ENCODE measurements around the gene ECT2L.
A peak's percentile ranks its signal among the peaks of the same experiment; 100 is the strongest.

ECT2L gene

GRCh38 chr6:138795809-138796603 lies at the start of gene ECT2L:
ECT2L (plus strand) TSS chr6:138796087; CDS start chr6:138813275, 17,188 bp downstream.
- DNase-seq = no peak

GRCh38 chr6:138752017-138752416 lies 43.9 kb upstream of the ECT2L start:
- DNase-seq = no peak

DNA sequence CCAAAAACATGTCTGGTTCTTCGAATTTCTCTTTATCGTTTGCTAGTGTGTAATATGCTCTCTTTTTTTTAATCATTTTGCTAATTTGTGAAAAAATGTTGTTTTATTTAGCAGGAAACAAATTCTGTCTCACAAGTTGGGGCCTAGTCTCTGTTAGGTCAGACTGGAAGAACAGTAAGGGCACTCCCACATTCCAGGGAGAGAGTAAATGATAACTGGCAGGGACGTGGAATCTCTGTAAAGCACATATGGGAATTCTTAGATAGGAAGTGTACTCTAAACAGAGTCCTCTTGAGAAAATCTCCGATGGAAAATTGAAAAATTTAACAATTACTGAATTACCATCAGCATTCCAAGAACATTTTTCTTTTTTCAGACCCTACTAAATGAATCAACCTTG lies 38.8 kb upstream of the ECT2L start:
- no peak for DNase-seq

GRCh38 chr6:138765896-138766655 lies 29.8 kb upstream of the ECT2L start:
- DNase-seq = no peak

DNA sequence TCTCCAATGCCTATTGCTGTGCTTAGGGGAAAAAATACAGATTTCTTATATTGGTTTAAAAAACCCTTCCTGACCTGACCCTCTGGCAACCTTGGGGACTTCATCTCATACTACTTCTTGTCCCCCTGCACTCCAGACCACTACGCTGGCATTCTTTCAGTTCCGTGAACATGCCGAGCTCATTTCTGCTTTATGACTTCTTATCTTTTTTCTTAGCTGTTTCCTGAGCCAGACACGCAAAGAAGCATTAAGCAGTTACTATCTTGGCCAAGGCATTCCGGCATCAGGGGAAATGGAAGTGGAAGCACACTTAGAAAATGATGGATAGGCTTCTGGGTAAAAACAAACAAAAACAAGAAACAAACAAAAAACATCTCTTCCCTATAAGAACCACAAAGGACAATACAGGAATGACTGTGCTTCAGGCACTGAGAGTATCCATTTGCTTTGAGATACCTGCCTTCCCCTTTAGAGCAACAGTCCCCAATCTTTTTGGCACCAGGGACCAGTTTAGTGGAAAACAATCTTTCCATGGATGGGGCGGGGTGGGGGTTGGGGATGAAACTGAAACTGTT lies 26.7 kb upstream of the ECT2L start:
- DNase-seq = no peak

DNA sequence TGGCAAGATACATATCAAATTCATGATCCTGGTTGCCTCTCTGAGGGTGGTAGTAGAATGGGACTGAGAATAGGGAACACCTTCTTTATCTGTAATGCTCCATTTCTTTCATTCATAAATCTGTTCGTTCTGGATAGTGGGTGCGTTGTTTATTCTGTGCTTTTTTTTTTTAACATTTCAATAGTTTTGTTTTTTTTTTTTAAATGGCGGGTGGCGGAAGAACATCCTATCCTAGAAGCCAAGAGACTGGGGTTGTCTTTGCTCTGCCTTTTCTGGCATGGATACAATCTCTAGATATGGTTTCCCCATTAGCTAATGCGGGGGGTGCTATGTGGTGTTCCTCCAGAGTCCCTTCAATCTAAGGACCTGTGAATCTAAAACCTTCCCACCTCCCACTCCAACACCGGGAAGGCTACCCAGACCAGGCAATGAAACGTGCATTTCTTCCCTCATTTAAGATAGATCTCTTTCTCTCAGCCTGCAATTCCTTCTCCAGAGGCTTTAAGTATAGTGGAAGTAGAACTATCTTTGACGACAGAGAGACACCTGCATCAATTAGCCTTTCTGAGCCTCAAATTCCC lies 23.2 kb upstream of the ECT2L start:
- no peak for DNase-seq

DNA sequence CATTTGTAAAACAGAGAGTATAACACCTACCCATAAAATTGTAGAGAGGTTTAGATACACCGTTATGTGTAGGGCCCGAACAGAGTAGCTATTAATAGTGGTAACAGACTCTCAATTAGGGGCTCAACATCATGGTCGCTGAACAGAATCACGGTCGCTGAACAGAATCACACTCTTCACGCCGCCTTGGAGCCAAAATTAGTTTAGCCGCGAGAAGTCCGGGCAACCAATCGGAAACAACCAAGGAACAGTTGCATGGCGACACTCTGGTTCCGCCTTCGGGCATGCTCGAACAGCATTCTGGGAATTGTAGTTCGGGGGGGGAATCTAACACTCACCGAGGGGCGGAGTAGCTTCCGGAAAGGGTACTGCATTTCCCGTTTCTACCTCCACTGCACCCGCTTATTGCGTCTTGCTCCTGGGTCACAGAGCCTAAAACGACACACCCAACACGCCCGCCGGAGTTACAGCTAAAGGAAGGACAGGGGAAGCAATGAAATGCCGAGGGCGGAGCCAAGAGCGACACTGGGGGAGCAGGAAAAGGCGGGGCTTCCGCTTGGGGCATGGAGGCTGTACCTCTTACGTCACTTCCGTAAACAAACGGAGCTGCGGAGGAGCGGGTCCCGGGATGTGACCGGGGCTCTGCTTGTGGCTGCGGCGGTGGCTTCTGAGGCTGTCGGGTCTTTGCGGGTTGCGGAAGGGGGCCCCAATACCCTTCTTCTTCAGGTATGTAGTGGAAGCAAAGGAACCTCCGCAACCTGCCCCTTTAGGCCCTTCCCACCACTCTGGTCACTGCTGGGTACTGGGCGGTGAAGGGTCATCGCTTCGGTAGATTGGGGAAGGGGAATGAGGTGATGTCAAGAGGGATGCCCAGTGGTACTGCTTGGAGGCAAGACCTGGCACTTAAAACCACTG lies 22.5 kb upstream of the ECT2L start, which contains the start of gene CCDC28A:
TSS of gene CCDC28A (plus strand) at position 593 of the 915 bp plus-strand sequence. CDS start 2,352 bp downstream, outside the sequence.
- DNase-seq = peak; percentile 90

DNA sequence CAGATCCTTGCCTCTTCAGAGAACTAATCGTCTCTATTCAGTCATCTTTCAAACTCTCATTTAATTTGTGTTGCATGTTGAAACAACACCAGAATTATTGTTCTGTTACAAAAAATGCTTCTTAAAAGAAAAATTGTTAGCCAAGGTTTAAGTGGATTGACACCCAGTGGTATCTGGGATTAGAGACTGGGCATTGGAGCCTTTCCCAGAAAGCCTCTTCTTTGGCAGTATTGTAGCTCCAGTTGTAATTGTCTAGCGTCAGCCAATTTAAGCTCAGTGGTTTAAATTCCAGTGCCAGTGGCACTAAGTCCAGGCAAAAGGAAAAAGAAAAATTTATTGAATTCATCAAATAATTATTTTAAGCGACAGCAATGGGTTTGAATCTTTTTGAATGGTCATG lies 21.5 kb upstream of the ECT2L start:
- no peak for DNase-seq

DNA sequence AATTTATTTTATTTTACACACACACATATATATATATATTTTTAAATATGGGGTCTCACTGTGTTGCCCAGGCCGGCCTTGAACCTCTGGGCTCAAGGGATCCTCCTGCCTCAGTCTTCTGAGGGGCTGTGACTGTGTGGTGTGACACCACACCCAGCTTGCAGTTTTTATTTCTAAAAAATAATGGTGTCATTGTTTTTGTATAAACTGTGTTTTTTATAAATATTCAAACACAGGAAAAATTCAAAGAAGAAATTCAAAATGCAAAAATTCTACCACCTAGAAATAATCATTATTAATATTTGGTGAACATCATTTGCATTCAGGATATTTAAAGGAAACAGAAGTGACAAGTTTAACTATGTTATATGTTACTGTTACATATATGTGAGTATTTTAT lies 19.2 kb upstream of the ECT2L start:
- no peak for DNase-seq

DNA sequence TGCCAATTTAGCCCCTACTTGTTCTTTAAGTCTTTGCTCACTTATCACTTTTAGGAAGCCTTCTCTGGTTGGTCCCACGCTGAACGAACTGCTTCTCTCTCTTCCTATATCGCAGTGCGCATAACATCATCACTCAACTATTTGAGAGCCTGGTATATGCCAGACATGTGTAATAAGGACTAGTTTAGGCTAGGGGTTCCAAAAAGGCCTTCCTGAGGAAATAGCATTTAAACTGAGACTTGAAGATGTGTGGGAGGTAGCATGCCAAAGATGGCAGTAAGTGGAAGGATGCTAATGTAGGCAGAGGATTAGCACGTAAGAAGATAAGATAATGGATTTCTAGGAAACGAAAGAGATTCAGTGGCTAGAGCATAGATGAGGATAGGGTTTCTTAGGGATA lies 17.6 kb upstream of the ECT2L start:
- no peak for DNase-seq

GRCh38 chr6:138782243-138782642 lies 13.6 kb upstream of the ECT2L start:
- DNase-seq = no peak

DNA sequence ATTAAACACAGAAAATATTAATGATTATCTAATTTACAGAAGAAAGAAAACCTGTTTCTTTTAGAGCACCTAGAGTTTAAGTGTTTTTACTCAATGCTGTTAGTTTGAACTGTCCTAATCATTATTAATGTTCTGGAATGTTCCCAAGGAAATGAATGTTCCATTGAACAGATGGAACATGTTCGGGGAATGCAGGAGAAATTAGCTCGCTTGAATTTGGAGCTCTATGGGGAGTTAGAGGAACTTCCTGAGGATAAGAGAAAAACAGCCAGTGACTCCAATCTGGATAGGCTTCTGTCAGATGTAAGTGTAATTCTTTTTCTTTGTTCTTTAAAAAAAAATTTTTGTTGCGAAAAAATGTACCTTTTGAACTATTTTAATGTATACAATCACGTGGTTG lies 10.8 kb upstream of the ECT2L start:
- DNase-seq = no peak

DNA sequence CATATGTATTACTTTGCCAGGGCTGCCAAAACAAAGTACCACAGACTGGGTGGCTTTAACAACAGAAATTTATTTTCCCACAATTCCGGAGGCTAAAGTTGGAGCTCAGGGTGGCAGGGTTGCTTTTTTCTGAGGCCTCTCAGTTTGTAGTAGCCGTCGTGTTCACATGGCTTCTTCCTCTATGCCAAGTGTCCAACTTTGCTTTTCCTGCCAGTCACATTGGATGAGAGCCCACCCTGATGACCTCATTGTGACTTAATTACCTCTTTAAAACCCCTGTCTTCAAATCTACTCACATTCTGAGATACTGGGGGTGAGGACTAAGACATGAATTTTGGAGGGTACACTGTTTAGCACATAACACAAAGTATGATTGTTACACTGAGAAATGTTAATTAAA lies 9.9 kb upstream of the ECT2L start:
- DNase-seq = no peak

- no peak for DNase-seq
These were observed 8.7 kb upstream of the ECT2L start for GRCh38 chr6:138787138-138787537.

- no peak for DNase-seq
These were observed 884 bp downstream of the ECT2L start for GRCh38 chr6:138796771-138797170.

GRCh38 chr6:138797806-138798446 lies 2.0 kb downstream of the ECT2L start:
- no peak for DNase-seq

DNA sequence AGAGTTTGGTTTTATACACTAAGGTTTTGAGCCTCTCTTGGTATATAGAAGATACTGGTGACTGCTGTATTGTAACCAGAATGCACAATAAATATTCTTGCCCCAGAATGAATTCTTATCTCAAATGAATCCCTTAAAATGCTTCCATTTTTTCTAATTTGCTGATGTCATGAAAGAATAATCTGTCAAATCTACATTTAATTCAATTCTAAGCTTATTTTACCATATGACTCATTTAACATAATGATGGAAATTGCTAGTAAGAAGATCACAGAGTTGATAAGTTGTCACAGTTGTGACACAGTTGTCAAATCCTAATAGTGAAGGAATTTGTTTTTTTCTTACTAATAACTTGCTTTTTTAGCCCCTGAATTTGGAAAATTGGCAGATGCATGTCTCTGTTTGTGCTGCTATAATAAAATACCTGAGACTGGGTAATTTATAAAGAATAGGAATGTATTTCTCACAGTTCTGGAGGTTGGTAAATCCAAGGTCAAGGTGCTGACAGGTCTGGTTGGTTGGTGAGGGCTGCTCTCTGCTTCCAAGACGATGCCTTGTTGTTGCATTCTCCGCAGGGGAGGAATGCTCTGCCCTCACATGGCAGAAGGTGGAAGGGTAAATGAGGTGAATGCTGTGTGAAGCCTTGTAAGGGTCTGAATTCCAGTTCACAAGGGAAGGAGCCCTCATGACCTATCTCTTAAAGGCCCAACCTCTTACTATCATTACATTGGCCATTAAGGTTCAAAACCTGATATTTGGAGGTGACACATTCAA lies 4.7 kb downstream of the ECT2L start:
- no peak for DNase-seq

DNA sequence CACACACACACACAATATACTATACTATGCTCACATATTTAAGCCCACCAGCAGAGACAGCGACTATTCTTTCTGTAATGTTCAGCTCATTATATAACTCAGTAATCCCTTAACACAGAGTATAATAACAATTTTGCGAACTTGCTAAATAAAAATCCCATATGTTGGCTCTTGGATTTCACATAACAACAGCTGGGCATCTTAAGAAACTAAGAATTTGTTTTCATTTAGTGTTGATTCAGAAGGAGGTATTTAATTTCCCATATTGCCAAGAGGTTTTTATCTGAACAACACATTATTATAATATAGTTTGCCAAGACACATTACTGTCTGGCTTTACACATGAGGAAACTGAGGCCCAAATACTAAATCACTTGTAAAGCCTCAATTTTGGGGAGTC lies 7.4 kb downstream of the ECT2L start:
- DNase-seq = no peak

DNA sequence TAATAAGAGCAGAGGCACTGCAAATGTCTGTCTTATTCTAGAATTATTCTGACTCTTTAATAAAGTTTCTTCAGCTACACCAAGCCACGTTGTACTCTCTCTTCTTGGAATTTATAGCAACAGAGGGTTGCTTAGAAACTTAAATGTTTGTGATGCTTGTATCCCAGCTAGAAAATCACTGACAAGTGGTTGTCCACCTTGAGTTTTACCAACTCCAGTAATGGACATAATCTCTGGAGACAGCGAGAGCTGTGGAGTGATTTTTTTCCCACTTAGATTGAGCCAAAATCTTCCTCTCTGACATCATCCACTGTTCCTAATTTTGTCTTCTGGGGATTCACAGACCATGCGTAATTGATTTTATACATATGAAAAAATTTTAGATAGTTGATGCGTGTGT lies 8.0 kb downstream of the ECT2L start:
- DNase-seq = no peak

GRCh38 chr6:138805016-138805765 lies 9.3 kb downstream of the ECT2L start:
- no peak for DNase-seq
